ENCODE data around the gene ADPRHL1.
A peak's percentile ranks its signal among the peaks of the same experiment; 100 is the strongest.
"Not testable (repeated sequence)": the region's sequence is repeated elsewhere in the genome, so short reads cannot be mapped to it uniquely, and the experiment has no call there.

The ADPRHL1 gene

DNA sequence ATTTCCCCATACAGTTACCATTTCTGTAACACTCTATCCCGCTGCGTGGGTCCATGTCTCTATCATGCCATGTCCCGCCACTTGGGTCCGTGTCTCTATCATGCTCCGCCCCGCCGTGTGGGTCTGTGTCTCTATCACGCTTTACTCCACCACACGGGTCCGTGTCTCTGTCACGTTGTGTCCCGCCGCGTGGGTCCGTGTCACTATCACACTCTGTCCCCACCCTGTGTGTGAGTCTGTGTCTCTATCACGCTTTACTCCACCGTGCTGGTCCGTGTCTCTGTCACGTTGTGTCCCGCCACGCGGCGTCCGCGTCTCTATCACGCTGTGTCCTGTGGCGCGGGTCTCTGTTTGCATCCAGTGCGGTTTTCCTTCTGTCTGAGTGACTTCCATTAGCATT, 11.6 kb downstream of the ADPRHL1 start:
- DNase-seq, result no peak
- Mint-ChIP-seq H3K4me3 (no peak overlapping the region), H3K36me3 (ENCODE audit: low read depth) (no peaks in the 10 kb centered on the region), H3K9me3 (no peaks in the 10 kb centered on the region), H3K27ac (no peak overlapping the region), H3K27me3 (no peaks in the 10 kb centered on the region), H3K4me1 (no peaks in the 10 kb centered on the region)
- ATAC-seq, result no peak

DNA sequence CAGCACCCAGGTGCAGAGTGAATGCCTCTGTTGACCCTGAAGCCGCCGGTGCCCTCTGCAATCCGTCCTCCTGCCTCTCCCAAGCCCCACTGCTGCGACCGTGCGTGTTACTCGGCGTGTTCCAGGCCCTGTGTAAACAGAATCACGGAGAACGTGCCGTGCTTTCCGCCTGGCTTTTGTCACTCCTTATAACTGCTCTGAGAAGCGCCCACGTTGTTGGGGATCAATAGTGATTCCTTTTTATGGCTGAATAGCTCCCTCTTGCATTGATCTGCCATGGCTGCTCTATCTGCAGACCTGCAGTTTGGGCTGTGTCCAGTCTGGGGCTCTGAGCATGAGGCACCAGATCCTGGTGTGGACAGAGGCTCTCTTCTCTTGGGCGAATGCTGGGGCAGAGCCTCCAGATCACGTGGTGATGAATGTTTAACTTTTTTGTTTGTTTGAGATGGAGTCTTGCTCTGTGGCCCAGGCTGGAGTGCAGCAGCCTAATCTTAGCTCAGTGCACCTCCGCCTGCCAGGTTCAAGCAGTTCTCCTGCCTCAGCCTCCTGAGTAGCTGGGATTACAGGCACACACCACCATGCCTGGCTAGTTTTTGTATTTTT, 15.8 kb downstream of the ADPRHL1 start:
- Mint-ChIP-seq H3K27ac (no peak overlapping the region), H3K36me3 (ENCODE audit: low read depth) (no peaks in the 10 kb centered on the region), H3K4me1 (no peaks in the 10 kb centered on the region), H3K27me3 (no peaks in the 10 kb centered on the region), H3K9me3 (no peaks in the 10 kb centered on the region), H3K4me3 (no peak overlapping the region)
- DNase-seq (no peak), ATAC-seq (peak; percentile 49)

DNA sequence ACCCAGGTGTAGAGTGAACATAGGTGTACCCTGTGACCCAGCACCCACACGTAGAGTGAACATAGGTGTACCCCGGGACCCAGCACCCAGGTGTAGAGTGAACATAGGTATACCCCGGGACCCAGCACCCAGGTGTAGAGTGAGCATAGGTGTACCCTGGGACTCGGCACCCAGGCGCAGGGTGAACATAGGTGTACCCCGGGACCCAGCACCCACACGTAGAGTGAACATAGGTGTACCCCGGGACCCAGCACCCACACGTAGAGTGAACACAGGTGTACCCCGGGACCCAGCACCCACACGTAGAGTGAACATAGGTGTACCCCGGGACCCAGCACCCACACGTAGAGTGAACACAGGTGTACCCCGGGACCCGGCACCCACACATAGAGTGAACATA, 16.4 kb downstream of the ADPRHL1 start:
- DNase-seq; H3K9me3 Mint-ChIP-seq; H3K4me1 Mint-ChIP-seq; H3K27ac Mint-ChIP-seq; H3K27me3 Mint-ChIP-seq; H3K4me3 Mint-ChIP-seq; ATAC-seq; H3K36me3 Mint-ChIP-seq (ENCODE audit: low read depth): not testable (repeated sequence)

- not testable (repeated sequence) for H3K27me3 Mint-ChIP-seq; H3K36me3 Mint-ChIP-seq (ENCODE audit: low read depth); H3K4me1 Mint-ChIP-seq; H3K4me3 Mint-ChIP-seq; ATAC-seq; DNase-seq; H3K9me3 Mint-ChIP-seq; H3K27ac Mint-ChIP-seq
These were observed 17.4 kb downstream of the ADPRHL1 start for GRCh38 chr13:113435907-113436306.

DNA sequence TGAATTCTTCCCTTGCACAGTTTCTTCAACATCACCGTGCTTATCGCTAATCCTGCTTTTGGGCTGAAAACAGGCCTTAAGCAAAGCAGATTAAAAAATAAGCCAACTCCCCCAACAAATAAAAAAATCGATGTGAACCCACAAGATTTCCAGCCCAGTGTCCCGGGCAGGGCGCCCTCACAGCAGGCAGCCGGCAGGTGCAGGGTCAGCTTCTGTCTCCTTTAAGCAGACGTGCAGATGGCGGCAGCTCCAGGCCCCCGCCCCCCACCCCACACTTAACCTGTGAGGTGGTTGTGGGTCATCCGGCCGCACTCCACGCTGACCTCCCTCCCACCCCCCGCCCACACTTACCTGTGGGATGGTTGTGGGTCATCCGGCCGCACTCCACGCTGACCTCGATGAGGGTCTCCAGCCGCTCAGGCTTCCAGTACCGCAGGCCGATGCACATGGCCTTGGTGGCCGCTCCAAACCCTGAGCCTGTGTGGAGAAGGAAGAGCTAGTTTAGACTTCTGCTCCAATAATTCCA, 19.8 kb downstream of the ADPRHL1 start:
- ATAC-seq (no peak), DNase-seq (no peak)
- no peaks in the 10 kb centered on the region for H3K36me3 Mint-ChIP-seq (ENCODE audit: low read depth)
- H3K9me3 Mint-ChIP-seq, result no peaks in the 10 kb centered on the region
- no peak overlapping the region for H3K27ac Mint-ChIP-seq
- no peaks in the 10 kb centered on the region for H3K27me3 Mint-ChIP-seq
- no peak overlapping the region for H3K4me3 Mint-ChIP-seq
- no peaks in the 10 kb centered on the region for H3K4me1 Mint-ChIP-seq

GRCh38 chr13:113432506-113433270, 20.6 kb downstream of the ADPRHL1 start:
- H3K27me3 Mint-ChIP-seq, result no peaks in the 10 kb centered on the region
- no peak overlapping the region for H3K4me3 Mint-ChIP-seq
- H3K4me1 Mint-ChIP-seq, result no peaks in the 10 kb centered on the region
- H3K27ac Mint-ChIP-seq, result no peak overlapping the region
- no peak for DNase-seq
- no peaks in the 10 kb centered on the region for H3K9me3 Mint-ChIP-seq
- no peaks in the 10 kb centered on the region for H3K36me3 Mint-ChIP-seq (ENCODE audit: low read depth)
- no peak for ATAC-seq

DNA sequence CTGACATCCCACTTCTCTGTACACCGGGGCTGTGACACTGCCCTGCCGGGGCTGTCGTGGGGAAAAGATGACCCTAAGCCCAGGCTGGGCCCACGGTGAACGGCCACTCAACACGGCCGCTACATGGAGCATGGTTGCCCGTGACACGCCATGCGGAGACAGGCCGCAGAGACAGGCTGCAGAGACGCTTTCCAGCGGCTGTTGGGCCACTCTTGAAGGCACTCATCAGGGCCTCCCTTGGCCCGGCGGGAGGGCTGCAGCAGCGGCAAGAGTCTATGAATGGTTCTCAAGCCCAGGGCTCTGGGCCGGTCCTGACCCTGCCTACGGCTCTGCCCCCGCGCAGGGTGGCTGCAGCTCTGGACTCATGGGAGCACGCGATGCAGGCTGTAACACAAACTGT, 22.1 kb downstream of the ADPRHL1 start:
- Mint-ChIP-seq H3K27ac (no peak overlapping the region), H3K9me3 (no peaks in the 10 kb centered on the region), H3K4me1 (no peaks in the 10 kb centered on the region), H3K4me3 (no peak overlapping the region), H3K36me3 (ENCODE audit: low read depth) (no peaks in the 10 kb centered on the region), H3K27me3 (no peaks in the 10 kb centered on the region)
- DNase-seq (no peak), ATAC-seq (no peak)

DNA sequence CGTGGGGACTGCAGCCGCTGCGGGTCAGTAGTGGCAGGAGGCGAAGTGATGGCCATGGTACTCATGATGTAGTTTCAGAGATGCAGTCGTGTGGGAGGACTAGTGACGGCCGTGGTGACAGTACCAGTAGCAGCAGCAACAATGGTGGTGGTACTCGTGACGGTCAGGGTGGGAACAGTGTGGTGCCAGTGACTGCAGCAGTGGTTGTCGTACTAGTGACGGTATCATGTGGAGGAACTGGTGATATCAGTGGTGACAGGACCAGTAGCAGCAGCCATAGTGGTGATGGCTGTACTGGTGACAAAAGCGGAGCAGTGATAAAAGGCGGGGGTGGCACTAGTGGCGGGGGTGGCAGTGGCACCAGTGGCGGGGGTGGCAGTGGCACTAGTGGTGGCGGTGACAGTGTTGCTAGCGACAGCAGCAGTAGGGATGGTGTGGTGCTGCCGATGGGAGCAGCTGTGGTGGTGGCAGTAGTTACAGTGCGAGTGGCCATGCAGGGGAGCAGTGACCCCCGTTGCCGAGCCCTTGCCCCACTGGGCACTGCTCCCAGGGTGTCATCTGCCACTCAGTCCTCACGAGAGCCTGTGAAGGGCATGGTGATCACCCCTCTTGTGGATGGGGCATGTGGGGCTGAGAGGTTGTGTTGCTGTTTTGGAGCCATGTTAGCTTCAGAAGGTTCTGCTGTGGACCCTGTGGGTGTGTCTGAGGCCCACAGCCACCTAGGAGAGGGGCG, 22.7 kb downstream of the ADPRHL1 start:
- no peak for DNase-seq
- no peaks in the 10 kb centered on the region for H3K27me3 Mint-ChIP-seq

GRCh38 chr13:113429608-113429985, 23.7 kb downstream of the ADPRHL1 start:
- H3K4me3 Mint-ChIP-seq, result no peak overlapping the region
- H3K27ac Mint-ChIP-seq, result no peak overlapping the region
- no peaks in the 10 kb centered on the region for H3K4me1 Mint-ChIP-seq
- no peaks in the 10 kb centered on the region for H3K36me3 Mint-ChIP-seq (ENCODE audit: low read depth)
- DNase-seq (no peak), ATAC-seq (no peak)
- no peaks in the 10 kb centered on the region for H3K27me3 Mint-ChIP-seq
- no peaks in the 10 kb centered on the region for H3K9me3 Mint-ChIP-seq

More for the DNA sequence above, 22.7 kb downstream of the ADPRHL1 start:
- H3K4me3 Mint-ChIP-seq, result no peak overlapping the region
- no peaks in the 10 kb centered on the region for H3K4me1 Mint-ChIP-seq
- no peaks in the 10 kb centered on the region for H3K9me3 Mint-ChIP-seq
- no peak overlapping the region for H3K27ac Mint-ChIP-seq
- peak; percentile 36 for ATAC-seq
- H3K36me3 Mint-ChIP-seq (ENCODE audit: low read depth), result no peaks in the 10 kb centered on the region

GRCh38 chr13:113428871-113429607, 24.2 kb downstream of the ADPRHL1 start:
- DNase-seq (no peak), ATAC-seq (no peak)
- H3K4me1 Mint-ChIP-seq, result no peaks in the 10 kb centered on the region
- H3K9me3 Mint-ChIP-seq, result no peaks in the 10 kb centered on the region
- no peak overlapping the region for H3K4me3 Mint-ChIP-seq
- no peak overlapping the region for H3K27ac Mint-ChIP-seq
- H3K36me3 Mint-ChIP-seq (ENCODE audit: low read depth), result no peaks in the 10 kb centered on the region
- H3K27me3 Mint-ChIP-seq, result no peaks in the 10 kb centered on the region

- Mint-ChIP-seq H3K9me3 (no peaks in the 10 kb centered on the region), H3K27me3 (no peaks in the 10 kb centered on the region), H3K36me3 (ENCODE audit: low read depth) (no peaks in the 10 kb centered on the region), H3K27ac (no peak overlapping the region), H3K4me3 (no peak overlapping the region), H3K4me1 (no peaks in the 10 kb centered on the region)
- DNase-seq (no peak), ATAC-seq (no peak)
These were observed 24.8 kb downstream of the ADPRHL1 start for GRCh38 chr13:113428469-113428865.

GRCh38 chr13:113427562-113428468, 25.5 kb downstream of the ADPRHL1 start:
- Mint-ChIP-seq H3K27ac (no peak overlapping the region), H3K9me3 (no peaks in the 10 kb centered on the region), H3K4me1 (no peaks in the 10 kb centered on the region), H3K27me3 (no peaks in the 10 kb centered on the region), H3K4me3 (no peak overlapping the region), H3K36me3 (ENCODE audit: low read depth) (no peaks in the 10 kb centered on the region)
- DNase-seq (no peak), ATAC-seq (no peak)

DNA sequence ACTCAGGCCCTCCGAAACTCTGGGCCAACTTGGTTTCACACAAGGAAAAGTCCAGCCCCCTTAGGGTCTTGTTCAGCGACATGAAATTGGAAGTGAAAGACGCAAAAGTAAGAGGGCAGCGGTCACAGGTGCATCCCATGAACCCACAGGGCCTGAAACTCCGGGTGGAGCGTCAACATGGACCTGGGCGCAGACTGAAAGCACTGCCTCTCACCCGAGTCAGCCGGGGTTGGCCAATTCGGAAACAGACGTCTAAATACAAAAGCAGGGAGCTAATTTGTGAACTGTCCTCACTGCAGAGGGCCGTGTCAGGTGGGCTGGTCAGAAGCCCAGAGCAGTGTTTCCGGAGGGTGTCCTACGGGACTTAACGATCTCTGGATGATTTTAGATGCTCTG, 26.7 kb downstream of the ADPRHL1 start:
- no peaks in the 10 kb centered on the region for H3K4me1 Mint-ChIP-seq
- H3K9me3 Mint-ChIP-seq, result no peaks in the 10 kb centered on the region
- DNase-seq (no peak), ATAC-seq (no peak)
- no peaks in the 10 kb centered on the region for H3K36me3 Mint-ChIP-seq (ENCODE audit: low read depth)
- no peak overlapping the region for H3K27ac Mint-ChIP-seq
- no peaks in the 10 kb centered on the region for H3K27me3 Mint-ChIP-seq
- no peak overlapping the region for H3K4me3 Mint-ChIP-seq
